ENCODE data around the gene ARHGEF6. TPM values are rescaled to one million over a fixed set of nuclear protein-coding genes. Genes with fewer than 3 reads are reported as not detected.

ARHGEF6 gene
- total RNA-seq, 1 donor from 2014 or later: 30.4 TPM

DNA sequence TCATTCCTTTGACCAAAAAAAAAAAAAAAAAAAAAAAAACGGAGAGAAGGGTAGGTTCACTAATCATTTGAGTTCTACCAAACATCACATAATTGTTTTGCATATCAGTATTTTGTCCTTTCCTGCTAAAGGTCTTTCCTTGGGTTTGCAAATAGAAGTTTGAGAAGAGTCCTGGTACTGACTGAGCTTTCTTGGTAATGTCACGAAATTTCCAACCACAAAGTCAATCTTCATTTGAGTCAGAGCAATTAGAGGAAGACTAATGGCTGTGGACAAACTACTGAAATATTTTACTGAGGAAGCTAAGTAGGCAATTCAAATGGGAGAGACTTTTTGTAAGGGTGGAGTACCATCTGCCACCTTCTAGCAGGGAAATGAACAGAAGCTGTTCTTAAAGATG lies 154.5 kb downstream of the ARHGEF6 start:
- ATAC-seq (no peak), DNase-seq (ENCODE audit: low spot score) (no peak)
- intact Hi-C loops (cut with DNase I): no loop called here

DNA sequence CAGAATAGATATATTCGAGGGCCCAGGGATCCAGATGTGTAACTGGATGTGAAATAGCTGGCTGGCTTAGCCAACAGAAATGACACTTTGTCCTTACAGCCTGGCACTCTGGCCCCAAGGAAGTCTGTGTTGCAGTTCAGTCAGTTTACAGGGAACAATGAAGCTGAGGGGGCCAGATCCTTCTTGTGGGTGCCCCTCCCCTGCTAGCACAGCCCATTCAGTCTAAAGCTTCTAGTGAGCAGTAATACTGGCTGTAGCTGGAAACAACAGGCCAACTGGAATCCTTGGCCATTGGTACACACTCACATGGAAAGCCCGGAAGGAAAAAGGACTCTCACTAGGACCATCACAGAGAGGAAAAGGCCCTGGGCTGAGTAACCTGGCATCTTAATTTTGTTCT lies 155.5 kb downstream of the ARHGEF6 start:
- ATAC-seq: no peak
- intact Hi-C loops (cut with DNase I): no loop called here
- no peak for DNase-seq (ENCODE audit: low spot score)

DNA sequence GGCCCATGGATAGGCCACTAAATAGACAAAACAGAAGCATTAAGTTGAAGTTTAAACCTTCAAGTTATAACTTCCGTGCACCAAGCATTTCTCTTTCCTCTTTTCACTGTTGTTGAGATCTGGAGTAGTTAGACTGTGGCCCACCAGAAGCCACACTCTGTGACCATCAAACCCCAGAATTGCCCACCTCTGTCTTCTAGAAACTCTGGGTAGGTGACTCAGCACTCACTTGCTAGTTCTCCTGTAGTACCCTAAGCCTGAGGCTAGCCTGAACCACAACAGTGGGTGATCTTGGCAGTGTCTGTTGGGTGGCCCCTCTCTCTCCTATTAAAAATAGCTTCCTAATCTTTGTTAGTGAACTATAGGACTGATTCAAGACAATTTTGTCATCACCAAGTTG lies 157.3 kb downstream of the ARHGEF6 start:
- DNase-seq (ENCODE audit: low spot score) (no peak), ATAC-seq (no peak)

DNA sequence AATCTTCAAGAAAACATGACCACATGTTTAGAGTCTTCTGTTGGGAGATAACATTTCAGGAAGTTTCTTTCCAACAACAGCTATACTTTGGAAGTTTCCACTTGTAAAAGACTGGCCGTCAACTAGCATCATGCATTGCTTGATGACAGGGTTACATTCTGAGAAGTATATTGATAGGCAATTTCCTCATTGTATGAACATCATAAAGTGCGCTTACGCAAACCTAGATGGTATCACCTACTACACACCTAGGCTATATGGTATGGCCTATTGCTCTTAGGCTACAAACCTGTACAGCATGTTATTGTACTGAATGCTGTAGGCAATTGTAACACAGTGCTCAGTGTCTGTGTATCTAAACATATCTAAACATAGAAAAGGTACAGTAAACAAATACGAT lies 158.2 kb downstream of the ARHGEF6 start:
- DNase-seq (ENCODE audit: low spot score) (no peak), ATAC-seq (no peak)
- intact Hi-C loops (cut with DNase I): no loop called here

More for the DNA sequence above, 157.3 kb downstream of the ARHGEF6 start:
- intact Hi-C loops (cut with DNase I): no loop called here

DNA sequence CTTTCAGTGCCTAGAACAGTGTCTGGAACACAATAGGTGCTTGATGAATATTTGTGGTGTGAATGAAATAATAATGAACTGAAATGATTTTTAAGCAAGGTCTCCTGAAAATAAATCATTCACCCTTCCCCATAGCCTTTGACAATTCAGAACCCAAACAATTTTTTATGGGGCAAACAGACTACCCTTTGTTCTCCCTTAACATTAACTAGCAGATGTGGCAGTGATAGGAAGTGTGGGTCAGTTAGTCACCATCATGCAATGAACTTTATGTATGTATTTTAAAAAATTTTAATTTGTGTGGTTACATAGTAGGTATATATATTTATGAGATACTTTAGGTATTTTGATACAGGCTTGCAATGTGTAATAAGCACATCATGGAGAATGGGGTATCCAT lies 160.0 kb downstream of the ARHGEF6 start:
- ATAC-seq (no peak), DNase-seq (ENCODE audit: low spot score) (no peak)
- intact Hi-C loops (cut with DNase I): no loop called here

DNA sequence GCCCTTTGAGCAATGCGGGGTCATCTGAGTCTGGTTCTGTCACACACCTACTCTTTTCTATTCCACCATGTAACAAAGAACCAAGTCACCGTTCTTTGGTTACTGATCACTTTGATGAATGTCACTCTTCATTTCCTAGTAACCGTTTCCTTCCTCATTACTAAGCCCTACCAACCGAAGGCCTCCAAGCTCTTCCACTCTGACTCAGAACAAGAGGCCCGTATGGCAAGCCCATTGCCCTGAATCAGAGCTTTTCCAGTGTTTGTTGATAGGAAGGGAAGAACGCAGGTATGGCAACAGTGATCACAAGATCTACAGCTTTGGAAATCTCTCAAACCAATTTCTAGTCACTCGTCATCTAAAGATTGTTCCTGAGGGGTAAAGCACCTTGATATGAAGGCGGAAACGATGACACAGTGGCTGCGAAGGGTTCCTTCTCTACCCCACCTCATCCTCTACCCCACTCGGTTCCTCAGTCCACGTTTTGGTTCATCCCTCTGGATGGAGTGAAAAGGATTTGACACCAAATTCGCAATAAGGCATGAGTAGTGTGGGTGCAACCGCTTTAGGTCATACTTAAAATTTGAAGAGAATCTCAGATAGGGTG lies 160.7 kb downstream of the ARHGEF6 start:
- intact Hi-C loops (cut with DNase I): no loop called here
- DNase-seq (ENCODE audit: low spot score): no peak
- ATAC-seq: no peak

DNA sequence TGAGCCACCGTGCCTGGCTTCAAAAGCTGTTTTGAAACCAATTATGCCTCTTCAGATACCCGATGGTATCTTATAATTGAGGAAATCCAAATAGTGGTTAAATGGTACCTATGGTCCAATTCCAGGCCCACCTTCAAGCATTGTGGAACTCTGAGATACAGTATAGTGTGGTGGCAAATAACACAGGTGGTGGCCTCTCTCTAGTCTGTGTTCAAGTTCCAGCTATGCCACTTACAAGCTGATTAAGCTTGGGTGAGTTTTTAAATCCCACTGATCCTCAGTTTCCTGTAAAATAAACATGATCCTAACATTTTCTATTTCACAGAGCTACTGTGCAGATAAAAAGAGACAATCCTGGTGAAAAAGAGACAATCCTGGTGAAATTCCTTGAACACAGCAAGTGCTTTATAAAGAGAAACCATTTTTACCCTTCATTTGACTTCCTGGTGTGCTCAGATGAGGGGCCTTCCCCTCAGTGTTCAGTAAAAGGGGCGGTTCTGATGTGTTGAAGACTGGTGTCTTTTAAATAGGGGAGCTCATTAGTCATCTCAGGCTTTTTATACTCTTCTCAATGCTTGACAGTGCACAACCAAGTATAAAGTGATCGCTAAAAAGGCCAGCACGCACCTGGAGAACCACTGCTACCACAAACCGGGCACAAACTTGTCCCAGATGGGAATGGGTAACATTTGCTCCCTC lies 163.6 kb downstream of the ARHGEF6 start:
- no peak for ATAC-seq
- intact Hi-C loops (cut with DNase I): no loop called here

More for the DNA sequence above, 163.6 kb downstream of the ARHGEF6 start:
- DNase-seq (ENCODE audit: low spot score): no peak

Other genes starting within 250 kb of the ARHGEF6 start
- gene VGLL1, start 248.7 kb downstream of the ARHGEF6 start, total RNA-seq: not detected
- 0.31 TPM for gene CD40LG, start 132.8 kb downstream of the ARHGEF6 start, total RNA-seq
- 153 TPM for gene RBMX, start 99.8 kb upstream of the ARHGEF6 start, total RNA-seq